Mammary epithelial cell (primary cell): ENCODE results near the gene MTRF1.

ENCODE experiments used
- EZH2 ChIP-seq: IDR thresholded peaks from 2 replicates; pipeline ENCODE4 v1.6.1; 2012; ENCODE audit warnings: low read length, inconsistent platforms, borderline replicate concordance
- TF ChIP-seq, protein P1 (sequence below), 2 donors: IDR thresholded peaks in 1 of 2; conservative IDR thresholded peaks in 1 of 2; 2 replicates each; pipeline ENCODE4 v1.5.1; 2011 to 2012; ENCODE audit warnings: inconsistent platforms in 2 of 2, low read length in 2 of 2, mild to moderate bottlenecking in 2 of 2, control low read depth in 1 of 2, low read depth in 1 of 2; ENCODE audit not compliant: insufficient read depth in 1 of 2; ENCODE audit errors: extremely low read depth in 1 of 2

DNA sequence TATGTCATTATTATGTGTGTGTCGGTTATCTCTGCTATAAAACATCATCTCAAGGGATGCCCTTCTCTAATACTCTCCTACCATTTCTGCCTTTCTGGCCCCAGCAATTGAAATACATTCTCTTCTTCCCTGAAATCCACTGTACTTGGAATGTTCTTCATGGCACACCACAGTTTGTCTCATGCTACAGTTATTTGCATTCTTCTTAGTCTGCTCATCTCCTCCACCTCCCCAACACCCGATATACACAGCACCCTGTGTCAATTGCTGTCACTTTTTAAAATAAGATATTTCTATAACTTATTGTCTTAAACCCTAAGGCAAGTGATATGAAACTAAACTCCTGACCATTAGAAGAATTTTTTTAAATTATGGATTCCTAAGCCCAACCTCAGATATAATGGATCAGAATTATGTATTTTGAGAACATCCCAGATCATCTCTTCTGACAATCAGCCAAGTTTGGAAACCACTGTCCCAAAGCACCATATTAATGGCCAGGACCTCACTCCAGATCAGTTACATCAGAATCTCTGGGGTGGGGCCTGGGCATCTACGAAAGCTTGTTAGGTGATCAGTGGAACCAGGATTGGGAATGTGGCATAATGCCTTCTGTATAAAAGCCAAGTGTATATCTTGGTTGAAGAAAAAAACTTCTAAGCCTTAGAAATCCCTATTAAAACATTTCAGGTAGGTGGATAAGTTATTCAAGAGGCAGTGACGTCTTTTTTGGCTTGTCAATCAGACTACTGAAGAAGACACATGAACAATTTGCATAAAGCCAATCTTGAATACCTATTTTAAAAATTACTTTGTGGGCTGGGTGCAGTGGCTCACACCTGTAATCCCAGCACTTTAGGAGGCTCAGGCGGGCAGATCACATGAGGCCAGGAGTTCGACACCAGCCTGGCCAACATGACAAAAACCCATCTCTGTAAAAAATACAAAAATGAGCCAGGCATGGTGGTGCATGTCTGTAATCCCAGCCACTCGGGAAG lies 39.0 kb downstream of the MTRF1 start:
- TF ChIP-seq EZH2, result no peak
- TF ChIP-seq, protein P1, sequence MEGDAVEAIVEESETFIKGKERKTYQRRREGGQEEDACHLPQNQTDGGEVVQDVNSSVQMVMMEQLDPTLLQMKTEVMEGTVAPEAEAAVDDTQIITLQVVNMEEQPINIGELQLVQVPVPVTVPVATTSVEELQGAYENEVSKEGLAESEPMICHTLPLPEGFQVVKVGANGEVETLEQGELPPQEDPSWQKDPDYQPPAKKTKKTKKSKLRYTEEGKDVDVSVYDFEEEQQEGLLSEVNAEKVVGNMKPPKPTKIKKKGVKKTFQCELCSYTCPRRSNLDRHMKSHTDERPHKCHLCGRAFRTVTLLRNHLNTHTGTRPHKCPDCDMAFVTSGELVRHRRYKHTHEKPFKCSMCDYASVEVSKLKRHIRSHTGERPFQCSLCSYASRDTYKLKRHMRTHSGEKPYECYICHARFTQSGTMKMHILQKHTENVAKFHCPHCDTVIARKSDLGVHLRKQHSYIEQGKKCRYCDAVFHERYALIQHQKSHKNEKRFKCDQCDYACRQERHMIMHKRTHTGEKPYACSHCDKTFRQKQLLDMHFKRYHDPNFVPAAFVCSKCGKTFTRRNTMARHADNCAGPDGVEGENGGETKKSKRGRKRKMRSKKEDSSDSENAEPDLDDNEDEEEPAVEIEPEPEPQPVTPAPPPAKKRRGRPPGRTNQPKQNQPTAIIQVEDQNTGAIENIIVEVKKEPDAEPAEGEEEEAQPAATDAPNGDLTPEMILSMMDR (conservative IDR thresholded peaks at IDR 0.05 in 1 of 2, IDR thresholded peaks at IDR 0.05 in 1 of 2; ENCODE audit: extremely low read depth in 1 of 2, insufficient read depth in 1 of 2, low read depth in 1 of 2, low read length in 2 of 2), result no peak
